ENCODE data around the gene HAND2. TPM values are rescaled to one million over a fixed set of nuclear protein-coding genes. Genes with fewer than 3 reads are reported as not detected.
A peak's percentile ranks its signal among the peaks of the same experiment; 100 is the strongest.

Gene HAND2
- total RNA-seq, 1 donor, result 1.8 TPM

DNA sequence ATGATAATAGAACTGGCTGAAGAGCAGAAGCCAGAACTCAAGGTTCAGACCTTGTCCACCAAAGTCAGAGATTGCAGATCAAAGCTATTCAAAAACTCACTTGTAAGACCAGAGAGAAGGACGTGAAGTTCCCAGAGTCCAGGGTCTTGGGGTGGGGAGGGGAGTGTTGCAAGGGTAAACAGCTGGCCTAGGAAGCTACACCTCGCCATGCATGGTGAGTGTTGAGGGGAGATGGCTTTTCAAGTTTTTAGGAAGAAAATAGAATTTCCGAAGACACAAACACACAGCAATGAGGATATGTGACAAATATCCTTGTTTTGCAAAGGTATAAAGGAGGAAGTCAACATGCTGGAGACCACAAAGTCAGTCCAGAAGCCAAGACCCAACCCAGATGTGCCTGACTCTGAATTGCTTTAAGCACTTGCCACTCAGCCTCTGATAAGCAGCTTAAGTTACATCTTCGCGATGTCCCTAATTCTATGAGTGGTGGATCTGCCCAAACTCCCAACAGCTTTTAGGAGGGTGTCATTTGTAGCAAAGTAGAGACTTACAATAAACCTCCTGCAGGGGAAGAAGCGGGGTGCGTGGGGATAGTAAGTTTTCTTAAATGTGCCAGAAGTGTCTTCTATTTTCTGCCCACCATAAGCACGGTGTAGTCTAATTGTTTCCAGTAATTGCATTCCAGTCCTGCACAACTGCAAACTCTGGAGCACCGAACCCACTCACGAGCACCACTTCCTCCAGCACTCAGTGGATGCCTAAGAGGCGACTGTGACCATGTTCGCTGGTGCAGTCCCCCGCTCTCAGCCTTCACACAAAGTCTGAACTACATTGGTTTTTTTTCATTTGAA, 26.5 kb downstream of the HAND2 start:
- Histone ChIP-seq H2AFZ (ENCODE audit: low read length) (no peak overlapping the region), H3K4me3 (ENCODE audit: insufficient read depth, low read length) (no peak overlapping the region), H3K27me3 (ENCODE audit: insufficient read depth, low read length) (peaks cover 25% of the 10 kb centered on the region), H3K4me2 (ENCODE audit: insufficient read depth, low read length) (no peak overlapping the region), H3K79me2 (ENCODE audit: insufficient read depth, low read length) (no peaks in the 10 kb centered on the region), H3K27ac (ENCODE audit: low read depth, low read length) (no peak overlapping the region), H3K4me1 (ENCODE audit: insufficient read depth, low read length) (no peaks in the 10 kb centered on the region), H3K9me3 (ENCODE audit: low read depth, low read length) (no peaks in the 10 kb centered on the region), H4K20me1 (ENCODE audit: insufficient read depth, low read length) (no peaks in the 10 kb centered on the region), H3K36me3 (ENCODE audit: insufficient read depth, low read length) (no peaks in the 10 kb centered on the region)
- DNase-seq (ENCODE audit: insufficient read length, low spot score, missing footprints), result no peak
- TF ChIP-seq, protein P1, sequence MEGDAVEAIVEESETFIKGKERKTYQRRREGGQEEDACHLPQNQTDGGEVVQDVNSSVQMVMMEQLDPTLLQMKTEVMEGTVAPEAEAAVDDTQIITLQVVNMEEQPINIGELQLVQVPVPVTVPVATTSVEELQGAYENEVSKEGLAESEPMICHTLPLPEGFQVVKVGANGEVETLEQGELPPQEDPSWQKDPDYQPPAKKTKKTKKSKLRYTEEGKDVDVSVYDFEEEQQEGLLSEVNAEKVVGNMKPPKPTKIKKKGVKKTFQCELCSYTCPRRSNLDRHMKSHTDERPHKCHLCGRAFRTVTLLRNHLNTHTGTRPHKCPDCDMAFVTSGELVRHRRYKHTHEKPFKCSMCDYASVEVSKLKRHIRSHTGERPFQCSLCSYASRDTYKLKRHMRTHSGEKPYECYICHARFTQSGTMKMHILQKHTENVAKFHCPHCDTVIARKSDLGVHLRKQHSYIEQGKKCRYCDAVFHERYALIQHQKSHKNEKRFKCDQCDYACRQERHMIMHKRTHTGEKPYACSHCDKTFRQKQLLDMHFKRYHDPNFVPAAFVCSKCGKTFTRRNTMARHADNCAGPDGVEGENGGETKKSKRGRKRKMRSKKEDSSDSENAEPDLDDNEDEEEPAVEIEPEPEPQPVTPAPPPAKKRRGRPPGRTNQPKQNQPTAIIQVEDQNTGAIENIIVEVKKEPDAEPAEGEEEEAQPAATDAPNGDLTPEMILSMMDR (IDR thresholded peaks at IDR 0.05; ENCODE audit: extremely low read depth, low read depth, low read length), result no peak

DNA sequence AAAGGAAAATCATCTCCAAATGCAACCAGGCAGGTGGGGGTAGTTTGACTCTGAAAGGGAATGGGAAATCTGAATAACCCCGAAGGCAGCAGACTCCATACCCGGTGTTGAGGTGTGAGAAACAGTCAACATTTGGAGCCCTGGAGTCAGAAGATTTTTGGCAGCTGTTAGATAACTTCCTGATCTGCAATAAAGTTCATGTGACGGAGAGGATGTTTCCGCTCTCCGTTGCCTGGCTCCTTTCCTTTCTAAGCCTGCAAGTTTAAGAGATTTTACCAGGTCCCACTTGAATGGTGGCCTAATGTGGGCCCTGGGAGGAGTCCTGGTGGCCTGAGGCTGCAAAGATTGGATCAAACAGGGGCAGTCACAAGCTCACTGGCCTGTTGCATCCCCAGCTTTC, 27.7 kb downstream of the HAND2 start:
- Histone ChIP-seq H3K4me2 (ENCODE audit: insufficient read depth, low read length) (no peak overlapping the region), H4K20me1 (ENCODE audit: insufficient read depth, low read length) (no peaks in the 10 kb centered on the region), H3K9me3 (ENCODE audit: low read depth, low read length) (no peaks in the 10 kb centered on the region), H3K27ac (ENCODE audit: low read depth, low read length) (no peak overlapping the region), H3K4me3 (ENCODE audit: insufficient read depth, low read length) (no peak overlapping the region), H3K79me2 (ENCODE audit: insufficient read depth, low read length) (no peaks in the 10 kb centered on the region), H2AFZ (ENCODE audit: low read length) (no peak overlapping the region), H3K36me3 (ENCODE audit: insufficient read depth, low read length) (no peaks in the 10 kb centered on the region), H3K4me1 (ENCODE audit: insufficient read depth, low read length) (no peaks in the 10 kb centered on the region), H3K27me3 (ENCODE audit: insufficient read depth, low read length) (peaks cover 31% of the 10 kb centered on the region)
- TF ChIP-seq, protein P1 (IDR thresholded peaks at IDR 0.05; ENCODE audit: extremely low read depth, low read depth, low read length), result no peak
- no peak for DNase-seq (ENCODE audit: insufficient read length, low spot score, missing footprints)

DNA sequence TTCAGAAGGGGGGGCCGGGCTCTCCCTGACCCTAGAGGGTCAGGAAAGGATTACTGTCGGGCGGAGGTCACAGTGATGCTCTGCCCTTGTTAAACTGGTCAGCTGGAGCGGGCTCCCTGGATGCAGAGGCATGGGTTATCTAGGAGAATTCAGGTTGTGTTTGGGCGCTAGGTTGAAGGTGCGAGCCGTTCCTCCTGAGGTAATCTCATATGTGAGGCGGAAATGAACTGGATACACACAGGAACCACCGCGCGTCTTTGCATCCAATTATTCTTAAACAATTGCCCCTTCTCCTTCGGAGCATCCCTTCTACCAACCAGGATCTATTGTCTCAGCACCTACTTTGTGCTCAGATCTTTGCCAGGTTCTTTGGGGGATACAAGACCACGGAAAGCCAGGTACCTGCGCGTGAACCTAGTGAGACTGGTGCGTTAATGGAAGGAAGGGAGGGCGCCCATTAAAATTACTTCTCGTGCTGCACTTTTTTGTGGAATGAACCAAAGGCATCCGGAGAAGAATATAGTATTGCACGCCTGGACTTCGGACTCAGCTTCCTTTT, 28.4 kb downstream of the HAND2 start:
- H3K4me3 ChIP-seq (ENCODE audit: insufficient read depth, low read length), result no peak overlapping the region
- H3K9me3 ChIP-seq (ENCODE audit: low read depth, low read length), result no peaks in the 10 kb centered on the region
- TF ChIP-seq, protein P1 (IDR thresholded peaks at IDR 0.05; ENCODE audit: extremely low read depth, low read depth, low read length), result no peak
- no peaks in the 10 kb centered on the region for H4K20me1 ChIP-seq (ENCODE audit: insufficient read depth, low read length)
- no peaks in the 10 kb centered on the region for H3K4me1 ChIP-seq (ENCODE audit: insufficient read depth, low read length)
- no peak overlapping the region for H3K4me2 ChIP-seq (ENCODE audit: insufficient read depth, low read length)
- no peaks in the 10 kb centered on the region for H3K79me2 ChIP-seq (ENCODE audit: insufficient read depth, low read length)
- H3K27me3 ChIP-seq (ENCODE audit: insufficient read depth, low read length), result peaks cover 31% of the 10 kb centered on the region
- no peak overlapping the region for H3K27ac ChIP-seq (ENCODE audit: low read depth, low read length)
- H2AFZ ChIP-seq (ENCODE audit: low read length), result no peak overlapping the region
- H3K36me3 ChIP-seq (ENCODE audit: insufficient read depth, low read length), result no peaks in the 10 kb centered on the region
- no peak for DNase-seq (ENCODE audit: insufficient read length, low spot score, missing footprints)

DNA sequence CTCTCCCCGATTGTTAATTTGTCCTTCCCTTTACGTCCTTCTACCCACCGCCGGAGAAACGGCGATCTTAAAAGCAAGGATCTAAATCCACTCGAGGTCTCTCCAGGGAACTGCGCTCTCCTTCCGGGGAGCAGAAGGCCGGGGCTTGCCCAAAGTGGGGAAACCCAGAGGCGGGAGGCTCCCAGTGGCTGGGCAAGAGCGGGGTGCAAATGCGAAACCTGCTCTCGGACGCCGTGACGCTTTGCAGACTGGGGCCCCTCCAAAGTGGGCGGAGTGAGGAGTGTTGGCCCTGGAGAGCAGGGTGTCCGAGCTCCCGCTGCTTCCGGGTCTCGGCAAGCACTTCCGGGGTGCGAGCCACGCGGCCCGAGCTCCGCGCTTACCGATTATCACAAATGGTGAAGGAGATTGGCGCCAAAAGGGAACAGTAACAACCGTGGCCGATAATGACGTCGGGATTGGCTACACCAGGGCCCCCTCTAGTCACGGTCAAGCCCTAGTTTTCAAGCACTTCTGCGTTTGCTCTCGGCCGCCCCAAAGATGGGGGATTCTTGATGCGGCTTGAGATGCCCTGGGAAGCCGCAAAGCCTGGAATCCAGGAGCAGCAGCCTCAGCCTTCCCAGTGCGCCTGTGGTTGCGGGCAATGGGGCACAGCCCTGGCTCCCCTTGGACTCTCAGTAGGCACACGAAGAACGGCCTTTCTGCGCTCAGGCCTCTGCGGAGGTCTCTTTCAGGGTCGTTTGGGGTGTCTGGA, 29.0 kb downstream of the HAND2 start:
- peaks cover 31% of the 10 kb centered on the region for H3K27me3 ChIP-seq (ENCODE audit: insufficient read depth, low read length)
- no peak for DNase-seq (ENCODE audit: insufficient read length, low spot score, missing footprints)
- no peaks in the 10 kb centered on the region for H3K4me1 ChIP-seq (ENCODE audit: insufficient read depth, low read length)
- peak overlapping the region; percentile 63 for H2AFZ ChIP-seq (ENCODE audit: low read length)
- no peak overlapping the region for H3K27ac ChIP-seq (ENCODE audit: low read depth, low read length)
- no peaks in the 10 kb centered on the region for H4K20me1 ChIP-seq (ENCODE audit: insufficient read depth, low read length)
- TF ChIP-seq, protein P1 (IDR thresholded peaks at IDR 0.05; ENCODE audit: extremely low read depth, low read depth, low read length), result no peak
- no peaks in the 10 kb centered on the region for H3K9me3 ChIP-seq (ENCODE audit: low read depth, low read length)
- H3K36me3 ChIP-seq (ENCODE audit: insufficient read depth, low read length), result no peaks in the 10 kb centered on the region
- peak overlapping the region; percentile 40 for H3K4me2 ChIP-seq (ENCODE audit: insufficient read depth, low read length)
- peak overlapping the region; percentile 38 for H3K4me3 ChIP-seq (ENCODE audit: insufficient read depth, low read length)
- H3K79me2 ChIP-seq (ENCODE audit: insufficient read depth, low read length), result no peaks in the 10 kb centered on the region
